K562 (cell line): ENCODE data around the gene BRMS1. TPM values are rescaled to one million over a fixed set of nuclear protein-coding genes. Genes with fewer than 3 reads are reported as not detected.
A peak's percentile ranks its signal among the peaks of the same experiment; 100 is the strongest.

Experiments used
- ATAC-seq: fragments of 200-7000 bp; cut with Tn5 transposase; 3 replicates; pipeline ENCODE4 v1.9.1; 2020; ENCODE audit warnings: moderate library complexity
- BruUV-seq: library from RNA; stranded (reverse); fragments of 400-500 nt; replicated peaks from 2 replicates; lab custom pipeline; 2021; lab: Mats Ljungman, UMichigan
- CTCF ChIA-PET: fragments of 300-600 bp; formaldehyde crosslinking; extraction: SDS; loops from one replicate; lab custom pipeline; 2021; ENCODE audit warnings: low intra/inter-chr PET ratio; lab: Yijun Ruan, JAX
- POLR2A ChIA-PET: fragments of 300-600, 350-650 bp; sonication (Branson Sonifier 250); formaldehyde crosslinking; extraction: SDS; loops from one replicate; lab custom pipeline; 2021; ENCODE audit warnings: antibody characterized with exemption, inconsistent platforms; lab: Yijun Ruan, JAX
- DNase-seq, 4 experiments: peaks; one replicate each; pipeline versions ENCODE4 v3.0.0 to v3.0.0-alpha.2; 2011 to 2018; ENCODE audit warnings: low spot score in 3 of 4, mixed read lengths in 3 of 4; ENCODE audit errors: extremely low read depth in 1 of 4
- FAIRE-seq: peaks from 2 replicates; lab custom pipeline; 2011; peaks lifted over from hg19 to GRCh38; lab: Jason Lieb, UNC
- H2AFZ ChIP-seq: 2 replicates; pipeline ENCODE4 v1.6.0; 2011; ENCODE audit warnings: low read depth, low read length, control low read depth, inconsistent platforms
- H3K27ac ChIP-seq: fragments of 200-600 bp; 3 replicates; pipeline ENCODE4 v1.8.0; 2011; ENCODE audit warnings: low read depth, mild to moderate bottlenecking, control low read depth, inconsistent platforms, low read length, moderate library complexity, mixed read lengths; ENCODE audit errors: extremely low read depth
- H3K27me3 ChIP-seq, 2 experiments: fragments of 300-600 bp in 1 of 2; 2 replicates in 1 of 2; 3 replicates in 1 of 2; pipeline versions ENCODE4 v1.6.0 to v1.8.0; 2011; ENCODE audit warnings: inconsistent platforms in 2 of 2, low read length in 2 of 2, mild to moderate bottlenecking in 1 of 2, mixed read lengths in 1 of 2, moderate library complexity in 1 of 2; ENCODE audit not compliant: control insufficient read depth in 2 of 2, insufficient read depth in 2 of 2
- H3K36me3 ChIP-seq: fragments of 300-600 bp; 3 replicates; pipeline ENCODE4 v1.8.0; 2011; ENCODE audit warnings: mild to moderate bottlenecking, low read length, inconsistent platforms; ENCODE audit not compliant: control insufficient read depth, insufficient read depth
- H3K4me1 ChIP-seq, 2 experiments: fragments of 200-600 bp in 1 of 2; replicated peaks in 1 of 2; 2 replicates in 1 of 2; 3 replicates in 1 of 2; pipeline versions ENCODE4 v1.5.1 to v1.8.0; 2011; ENCODE audit warnings: inconsistent platforms in 2 of 2, low read length in 2 of 2, mild to moderate bottlenecking in 1 of 2, mixed read lengths in 1 of 2, moderate library complexity in 1 of 2; ENCODE audit not compliant: control insufficient read depth in 2 of 2, insufficient read depth in 2 of 2
- H3K4me2 ChIP-seq: 2 replicates; pipeline ENCODE4 v1.6.1; 2011; ENCODE audit warnings: low read length, control low read depth, inconsistent platforms, mixed read lengths; ENCODE audit not compliant: insufficient read depth
- H3K4me3 ChIP-seq: fragments of 200-600 bp; sonication (generic), shearing (Covaris generic); 2 replicates; pipeline ENCODE4 v1.5.1; 2016; ENCODE audit warnings: control low read depth, inconsistent platforms
- H3K79me2 ChIP-seq: fragments of 200-600 bp; 3 replicates; pipeline ENCODE4 v1.8.0; 2011; ENCODE audit warnings: low read length, inconsistent platforms; ENCODE audit not compliant: control insufficient read depth, insufficient read depth
- H3K9ac ChIP-seq, 2 experiments: 2 replicates each; pipeline versions ENCODE4 v1.6.0 to v1.6.1; 2011; ENCODE audit warnings: low read depth in 2 of 2, low read length in 2 of 2, control low read depth in 1 of 2, inconsistent platforms in 1 of 2, mild to moderate bottlenecking in 1 of 2, mixed read lengths in 1 of 2; ENCODE audit not compliant: insufficient read depth in 1 of 2
- H3K9me1 ChIP-seq: one replicate; pipeline ENCODE4 v1.6.0; 2011; ENCODE audit warnings: inconsistent platforms, mild to moderate bottlenecking, low read length, moderate library complexity; ENCODE audit not compliant: control insufficient read depth, insufficient read depth
- H3K9me3 ChIP-seq: replicated peaks from 2 replicates; pipeline ENCODE4 v1.5.1; 2011; ENCODE audit warnings: low read depth, low read length, inconsistent platforms; ENCODE audit not compliant: control insufficient read depth, insufficient read depth
- H4K20me1 ChIP-seq: replicated peaks from 2 replicates; pipeline ENCODE4 v1.6.1; 2011; ENCODE audit warnings: low read length, inconsistent platforms, mixed read lengths; ENCODE audit not compliant: control insufficient read depth, insufficient read depth
- HDAC3 ChIP-seq: fragments of 450-650 bp; IDR thresholded peaks from 2 replicates; pipeline ENCODE4 v1.6.1; 2018; ENCODE audit warnings: borderline replicate concordance, mild to moderate bottlenecking, moderate library complexity; ENCODE audit not compliant: partially characterized antibody
- MAFF ChIP-seq: IDR thresholded peaks from 2 replicates; pipeline ENCODE4 v1.6.1; 2012; ENCODE audit warnings: low read length, improper control_type of control experiment
- POLR2AphosphoS5 ChIP-seq: IDR thresholded peaks from 2 replicates; pipeline ENCODE4 v1.6.1; 2011; ENCODE audit warnings: mild to moderate bottlenecking, low read depth, low read length, moderate library complexity; ENCODE audit not compliant: control insufficient read depth, insufficient read depth
- RBM15 ChIP-seq: fragments of 200-400 bp; formaldehyde crosslinking; IDR thresholded peaks from 2 replicates; pipeline ENCODE4 v1.6.1; 2018; ENCODE audit warnings: mild to moderate bottlenecking, low read length, moderate library complexity; ENCODE audit not compliant: insufficient read depth
- SMARCB1 ChIP-seq: IDR thresholded peaks from 2 replicates; pipeline ENCODE4 v1.6.1; 2011; ENCODE audit warnings: improper control_type of control experiment, low read depth; ENCODE audit not compliant: insufficient read length
- SP1 ChIP-seq: sonication (generic); formaldehyde crosslinking; IDR thresholded peaks from 2 replicates; pipeline ENCODE4 v1.8.1; 2022; ENCODE audit warnings: mild to moderate bottlenecking, missing genetic modification reagents
- SUPT5H ChIP-seq: fragments of 450-650 bp; IDR thresholded peaks from 2 replicates; pipeline ENCODE4 v1.6.1; 2016
- TBP ChIP-seq: optimal IDR thresholded peaks from 2 replicates; pipeline ENCODE3; 2011; ENCODE audit warnings: low read depth, low read length, improper control_type of control experiment
- YBX1 ChIP-seq: fragments of 450-650 bp; IDR thresholded peaks from 2 replicates; pipeline ENCODE4 v1.7.1; 2016; ENCODE audit warnings: mild to moderate bottlenecking
- ZNF217 ChIP-seq: sonication (generic); formaldehyde crosslinking; IDR thresholded peaks from 2 replicates; pipeline ENCODE4 v1.8.0; 2022; ENCODE audit warnings: mild to moderate bottlenecking, missing genetic modification reagents
- ZNF3 ChIP-seq: fragments of 250-450 bp; sonication (Bioruptor Pico); IDR thresholded peaks from 2 replicates; pipeline ENCODE4 v1.5.0; 2021; ENCODE audit warnings: mild to moderate bottlenecking, moderate library complexity
- ZNF354B ChIP-seq: fragments of 250-450 bp; sonication (Bioruptor Pico); IDR thresholded peaks from 2 replicates; pipeline ENCODE4 v1.4.0; 2020
- ZNF436 ChIP-seq: fragments of 250-450, 450-650 bp; sonication (Bioruptor Pico); formaldehyde crosslinking; IDR thresholded peaks from 2 replicates; pipeline ENCODE4 v1.7.0; 2020; ENCODE audit warnings: mild to moderate bottlenecking
- ZNF644 ChIP-seq: fragments of 200-800 bp; sonication (Bioruptor generic); IDR thresholded peaks from 2 replicates; pipeline ENCODE4 v1.6.1; 2016; ENCODE audit warnings: low read depth, missing genetic modification characterization, missing compliant biosample characterization
- whole genome bisulfite sequencing: fragments of 100-300 bp; shearing (Covaris generic); methylation state at CpG from one replicate; pipeline ENCODE4 v1.1.6; 2016; ENCODE audit warnings: low coverage, mixed read lengths; ENCODE audit not compliant: insufficient coverage; ENCODE audit errors: missing lambda C conversion rate; 5-methylcytosine and 5-hydroxymethylcytosine counted together
- in situ Hi-C: fragments of 300-500 bp; cut with MboI; formaldehyde crosslinking; loops from 4 replicates; pipeline ENCODE4 v1.15.0; 2018; ENCODE audit warnings: inconsistent platforms, mixed read lengths
- intact Hi-C: fragments of 100-400 bp; cut with micrococcal nuclease; formaldehyde crosslinking; loops from 2 replicates; pipeline ENCODE4 v1.14.2; 2022
- polyA plus RNA-seq, 8 experiments: library from polyadenylated mRNA; depleted of rRNA in 4 of 8; stranded (reverse) in 5 of 8; unstranded in 3 of 8; fragments of >200 nt; fragmentation: Nextera tagmentation in 2 of 8; fragmentation: Illumina TruSeq in 1 of 8; extraction: Ambion mirVana in 2 of 8; extraction: Trizol in 1 of 8; gene quantifications; 2 replicates each; pipeline versions ENCODE4 v1.2.1 to v1.2.3, GENCODE V29; 2011 to 2014; ENCODE audit warnings: inconsistent platforms in 1 of 8, missing spikeins in 1 of 8
- total RNA-seq, 7 experiments: library from RNA; depleted of rRNA in 6 of 7; stranded (reverse); fragments of >200 nt in 6 of 7; fragmentation: Illumina TruSeq in 2 of 7; extraction: Trizol in 2 of 7; gene quantifications; 2 replicates each; pipeline versions ENCODE4 v1.2.1 to v1.2.3, GENCODE V29; 2011 to 2021; ENCODE audit warnings: low replicate concordance in 1 of 7
- TF ChIP-seq, protein P1 (sequence below): fragments of 250-450 bp; sonication (Bioruptor Pico); IDR thresholded peaks from 2 replicates; pipeline ENCODE4 v1.5.0; 2021; ENCODE audit warnings: mild to moderate bottlenecking, borderline replicate concordance
- TF ChIP-seq, protein P2 (sequence below): fragments of 450-650 bp; conservative IDR thresholded peaks from 2 replicates; pipeline ENCODE4 v1.6.1; 2016; ENCODE audit warnings: missing genetic modification characterization, low read depth, mild to moderate bottlenecking, missing compliant biosample characterization, moderate library complexity
- TF ChIP-seq, protein P3 (sequence below): fragments of 250-450 bp; sonication (Bioruptor Pico); IDR thresholded peaks from 2 replicates; pipeline ENCODE4 v1.4.0; 2020; ENCODE audit warnings: mild to moderate bottlenecking, moderate library complexity, borderline replicate concordance

The BRMS1 gene
- total and polyA plus RNA-seq, 9 of the 15 experiments (the other 6 are each of a cell fraction or from before 2014, with no cell fraction given) = 2.2 to 78.8 (median 33.4) TPM

DNA sequence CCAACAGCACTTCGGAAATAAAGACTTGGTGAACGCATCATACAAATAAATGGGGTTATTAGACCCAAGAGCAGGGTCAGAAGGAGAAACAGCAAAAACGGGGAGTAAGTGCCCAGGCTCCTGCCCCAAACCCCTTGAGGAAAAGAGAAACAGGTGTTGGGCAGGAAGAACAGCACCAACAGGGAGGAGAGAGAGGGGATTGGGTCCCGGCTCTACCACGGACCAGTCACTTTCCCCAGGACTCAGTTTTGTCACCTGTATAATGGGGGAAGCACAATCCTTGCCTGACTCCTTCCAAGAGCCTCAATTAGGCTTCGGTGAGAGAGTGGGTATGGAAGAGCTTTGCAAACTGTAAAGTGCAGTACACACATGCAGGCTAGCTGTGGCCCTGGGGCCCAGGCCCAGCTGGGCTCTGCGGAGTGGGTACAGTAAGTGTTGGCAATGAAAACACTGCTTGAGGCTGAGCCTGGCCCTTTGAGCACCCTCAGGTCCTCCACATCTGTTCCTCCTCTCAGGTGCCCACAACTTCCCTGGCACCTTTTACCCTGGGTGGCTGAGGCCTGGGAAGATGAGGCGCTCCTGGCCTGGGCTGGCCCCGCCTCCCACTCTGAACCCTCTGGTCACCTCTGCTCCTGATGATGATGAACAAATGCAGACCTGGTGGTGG is 17.7 kb upstream of the BRMS1 start:
- POLR2A ChIA-PET = interaction anchor here (1.1 to 3.3 kb wide), 10 partner anchors 9 to 51 kb away, joined by 3 to 16 read pairs (median 7); partner anchors contain the start of genes B4GAT1, BRMS1 and SLC29A2
- in situ Hi-C loops = no loop called here
- ATAC-seq = no peak
- TF ChIP-seq SUPT5H (0 out of 2 replicates have a peak, but pooled peaks have one; percentile 34), HDAC3 (no peak), TBP (no peak), ZNF217 (CRISPR knock-in tag) (no peak), POLR2AphosphoS5 (peak; percentile 10; the same call in 1 of the 2 replicates), ZNF436 (CRISPR knock-in tag) (no peak), RBM15 (no peak), SP1 (CRISPR knock-in tag) (peak; percentile 33; the same call in 1 of the 2 replicates), MAFF (no peak), SMARCB1 (no peak), YBX1 (no peak), ZNF3 (no peak), ZNF354B (CRISPR knock-in tag) (no peak), ZNF644 (no peak)
- TF ChIP-seq, protein P1, sequence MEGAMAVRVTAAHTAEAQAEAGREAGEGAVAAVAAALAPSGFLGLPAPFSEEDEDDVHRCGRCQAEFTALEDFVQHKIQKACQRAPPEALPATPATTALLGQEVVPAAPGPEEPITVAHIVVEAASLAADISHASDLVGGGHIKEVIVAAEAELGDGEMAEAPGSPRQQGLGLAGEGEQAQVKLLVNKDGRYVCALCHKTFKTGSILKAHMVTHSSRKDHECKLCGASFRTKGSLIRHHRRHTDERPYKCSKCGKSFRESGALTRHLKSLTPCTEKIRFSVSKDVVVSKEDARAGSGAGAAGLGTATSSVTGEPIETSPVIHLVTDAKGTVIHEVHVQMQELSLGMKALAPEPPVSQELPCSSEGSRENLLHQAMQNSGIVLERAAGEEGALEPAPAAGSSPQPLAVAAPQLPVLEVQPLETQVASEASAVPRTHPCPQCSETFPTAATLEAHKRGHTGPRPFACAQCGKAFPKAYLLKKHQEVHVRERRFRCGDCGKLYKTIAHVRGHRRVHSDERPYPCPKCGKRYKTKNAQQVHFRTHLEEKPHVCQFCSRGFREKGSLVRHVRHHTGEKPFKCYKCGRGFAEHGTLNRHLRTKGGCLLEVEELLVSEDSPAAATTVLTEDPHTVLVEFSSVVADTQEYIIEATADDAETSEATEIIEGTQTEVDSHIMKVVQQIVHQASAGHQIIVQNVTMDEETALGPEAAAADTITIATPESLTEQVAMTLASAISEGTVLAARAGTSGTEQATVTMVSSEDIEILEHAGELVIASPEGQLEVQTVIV (CRISPR knock-in tag) = no peak
- TF ChIP-seq, protein P2, sequence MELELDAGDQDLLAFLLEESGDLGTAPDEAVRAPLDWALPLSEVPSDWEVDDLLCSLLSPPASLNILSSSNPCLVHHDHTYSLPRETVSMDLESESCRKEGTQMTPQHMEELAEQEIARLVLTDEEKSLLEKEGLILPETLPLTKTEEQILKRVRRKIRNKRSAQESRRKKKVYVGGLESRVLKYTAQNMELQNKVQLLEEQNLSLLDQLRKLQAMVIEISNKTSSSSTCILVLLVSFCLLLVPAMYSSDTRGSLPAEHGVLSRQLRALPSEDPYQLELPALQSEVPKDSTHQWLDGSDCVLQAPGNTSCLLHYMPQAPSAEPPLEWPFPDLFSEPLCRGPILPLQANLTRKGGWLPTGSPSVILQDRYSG (tag) = no peak
- TF ChIP-seq, protein P3, sequence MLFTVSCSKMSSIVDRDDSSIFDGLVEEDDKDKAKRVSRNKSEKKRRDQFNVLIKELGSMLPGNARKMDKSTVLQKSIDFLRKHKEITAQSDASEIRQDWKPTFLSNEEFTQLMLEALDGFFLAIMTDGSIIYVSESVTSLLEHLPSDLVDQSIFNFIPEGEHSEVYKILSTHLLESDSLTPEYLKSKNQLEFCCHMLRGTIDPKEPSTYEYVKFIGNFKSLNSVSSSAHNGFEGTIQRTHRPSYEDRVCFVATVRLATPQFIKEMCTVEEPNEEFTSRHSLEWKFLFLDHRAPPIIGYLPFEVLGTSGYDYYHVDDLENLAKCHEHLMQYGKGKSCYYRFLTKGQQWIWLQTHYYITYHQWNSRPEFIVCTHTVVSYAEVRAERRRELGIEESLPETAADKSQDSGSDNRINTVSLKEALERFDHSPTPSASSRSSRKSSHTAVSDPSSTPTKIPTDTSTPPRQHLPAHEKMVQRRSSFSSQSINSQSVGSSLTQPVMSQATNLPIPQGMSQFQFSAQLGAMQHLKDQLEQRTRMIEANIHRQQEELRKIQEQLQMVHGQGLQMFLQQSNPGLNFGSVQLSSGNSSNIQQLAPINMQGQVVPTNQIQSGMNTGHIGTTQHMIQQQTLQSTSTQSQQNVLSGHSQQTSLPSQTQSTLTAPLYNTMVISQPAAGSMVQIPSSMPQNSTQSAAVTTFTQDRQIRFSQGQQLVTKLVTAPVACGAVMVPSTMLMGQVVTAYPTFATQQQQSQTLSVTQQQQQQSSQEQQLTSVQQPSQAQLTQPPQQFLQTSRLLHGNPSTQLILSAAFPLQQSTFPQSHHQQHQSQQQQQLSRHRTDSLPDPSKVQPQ (CRISPR knock-in tag) = no peak

More for the DNA sequence above, 17.7 kb upstream of the BRMS1 start:
- Histone ChIP-seq H3K4me1 (peaks cover 0 to 25% of the 10 kb centered on the region in 2 experiments; a peak in 4 of 5 replicates), H4K20me1 (peaks cover 23% of the 10 kb centered on the region), H3K36me3 (peaks cover 53% of the 10 kb centered on the region), H3K79me2 (peaks cover 7% of the 10 kb centered on the region), H3K9me1 (no peaks in the 10 kb centered on the region), H3K4me3 (no peak overlapping the region), H3K9me3 (no peaks in the 10 kb centered on the region), H3K27ac (no peak overlapping the region), H3K9ac (no peak overlapping the region; a peak in 1 of 4 replicates), H3K27me3 (no peaks in the 10 kb centered on the region), H3K4me2 (no peak overlapping the region), H2AFZ (no peak overlapping the region)
- DNase-seq = peak in 2 of 4 experiments; percentile 4 to 7
- FAIRE-seq = no peak
- CTCF ChIA-PET = no interaction called here
- 77% methylated on average over 9 of the region's 9 CpGs for whole genome bisulfite sequencing
- no TSS peak for BruUV-seq
- intact Hi-C loops = no loop called here
